Effector CD4-positive, alpha-beta T cell (primary cell): Measurements from ENCODE around the gene CAPZA2.
"Not testable (repeated sequence)": the region's sequence is repeated elsewhere in the genome, so short reads cannot be mapped to it uniquely, and the experiment has no call there.

Source experiments
- DNase-seq: peaks from one replicate; pipeline ENCODE4 v3.0.0-alpha.2; 2020

Gene CAPZA2

DNA sequence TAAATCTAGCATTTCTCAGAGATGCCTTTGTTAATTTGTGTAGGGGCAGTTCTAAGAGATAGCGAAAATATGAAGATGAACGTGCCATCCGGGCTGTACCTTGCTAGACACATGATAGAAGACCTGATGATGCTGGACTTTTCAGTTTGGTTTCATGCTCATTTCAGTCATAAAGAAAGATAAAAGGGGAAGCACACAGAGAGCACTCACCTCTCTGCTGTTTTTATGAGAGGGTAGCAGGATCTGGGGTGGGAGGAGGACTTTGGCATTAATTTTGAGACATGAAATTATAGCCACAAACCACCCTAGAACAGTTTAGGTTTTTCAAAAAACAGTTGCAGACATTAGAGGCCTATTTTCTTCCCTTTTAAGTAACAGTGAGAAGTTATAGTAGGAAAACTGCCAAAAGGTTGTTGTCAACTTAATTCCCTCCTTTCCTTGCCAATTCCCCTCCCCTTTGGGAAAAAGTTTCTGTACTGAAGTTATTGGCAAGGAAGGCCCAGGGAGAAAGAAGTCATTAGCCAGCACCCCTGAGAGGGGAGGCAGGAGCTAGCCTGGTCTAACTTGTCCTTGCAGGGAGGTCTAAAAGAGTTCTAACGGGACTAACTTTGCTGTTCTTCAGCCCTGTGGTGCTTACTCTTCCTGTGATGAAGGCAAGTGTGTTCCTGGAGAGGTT lies 93.6 kb downstream of the CAPZA2 start:
- DNase-seq: no peak

DNA sequence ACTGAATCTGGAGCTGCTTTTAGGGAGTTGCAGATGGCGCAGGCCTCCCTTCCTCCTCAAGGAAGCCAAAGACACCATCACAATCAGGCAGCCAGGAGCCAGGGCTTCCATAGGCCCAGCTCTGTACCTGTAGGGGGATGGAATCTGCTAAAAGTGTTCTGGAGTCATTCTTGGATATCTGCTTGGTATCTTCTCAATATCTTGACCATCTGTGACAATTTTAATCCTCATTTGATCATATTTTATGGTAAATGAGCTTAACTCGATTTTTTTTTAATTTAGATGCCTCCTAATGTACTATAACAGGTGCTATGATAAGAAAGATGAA lies 94.1 kb downstream of the CAPZA2 start:
- DNase-seq: no peak

DNA sequence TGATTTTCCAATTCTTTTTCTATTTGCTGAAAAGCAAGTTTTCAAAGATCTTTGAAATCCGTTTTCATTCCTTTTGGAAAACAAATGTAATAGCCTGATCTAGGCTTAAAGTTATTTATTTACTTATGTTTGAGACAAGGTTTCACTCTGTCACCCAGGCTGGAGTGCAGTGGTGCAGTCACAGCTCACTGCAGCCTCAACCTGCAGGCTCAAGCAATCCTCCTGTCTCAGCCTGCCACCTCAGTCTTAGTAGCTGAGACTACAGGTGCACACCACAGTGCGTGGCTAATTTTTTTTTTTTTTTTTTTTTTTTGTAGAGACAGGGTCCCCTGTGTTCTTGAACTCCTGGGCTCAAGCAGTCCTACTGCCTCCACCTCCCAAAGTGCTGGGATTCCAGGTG lies 95.5 kb downstream of the CAPZA2 start:
- DNase-seq: no peak

DNA sequence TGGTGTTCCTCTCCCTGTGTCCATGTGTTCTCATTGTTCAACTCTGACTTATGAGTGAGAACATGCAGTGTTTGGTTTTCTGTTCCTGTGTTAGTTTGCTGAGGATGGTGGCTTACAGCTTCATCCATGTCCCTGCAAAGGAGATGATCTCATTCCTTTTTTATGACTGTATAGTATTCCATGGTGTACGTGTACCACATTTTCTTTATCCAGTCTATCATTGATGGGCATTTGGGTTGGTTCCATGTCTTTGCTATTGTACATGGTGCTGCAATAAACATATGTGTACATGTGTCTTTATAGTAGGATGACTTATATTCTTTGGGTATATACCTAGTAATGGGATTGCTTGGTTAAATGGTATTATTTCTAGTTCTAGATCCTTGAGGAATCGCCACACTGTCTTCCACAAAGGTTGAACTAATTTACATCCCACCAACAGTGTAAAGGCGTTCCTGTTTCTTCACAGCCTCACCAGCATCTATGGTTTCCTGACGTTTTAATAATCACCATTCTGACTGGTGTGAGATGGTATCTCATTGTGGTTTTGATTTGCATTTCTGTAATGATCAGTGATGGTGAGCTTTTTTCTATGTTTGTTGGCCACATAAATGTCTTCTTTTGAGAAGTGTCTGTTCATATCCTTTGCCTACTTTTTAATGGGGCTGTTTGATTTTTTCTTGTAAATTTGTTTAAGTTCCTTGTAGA lies 99.7 kb downstream of the CAPZA2 start:
- DNase-seq: not testable (repeated sequence)

DNA sequence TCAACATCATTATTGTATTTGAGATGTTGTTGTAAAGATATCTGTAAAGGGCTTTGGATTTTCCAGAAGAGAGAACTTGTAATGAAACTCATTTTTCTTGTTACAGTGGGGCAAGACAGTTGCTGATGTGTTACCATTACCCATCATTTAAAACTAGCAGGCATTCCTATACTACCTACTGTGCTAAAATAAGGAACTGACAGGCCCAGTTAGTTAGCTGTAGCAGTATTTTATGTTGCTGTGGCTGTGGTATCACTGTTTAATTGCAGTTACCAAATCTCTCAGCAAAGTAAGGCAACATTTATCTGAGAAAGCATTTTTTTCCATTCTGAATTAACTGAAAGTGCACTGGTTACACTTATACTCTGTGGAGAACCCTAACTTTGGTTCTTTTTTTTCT lies 100.8 kb downstream of the CAPZA2 start:
- no peak for DNase-seq

DNA sequence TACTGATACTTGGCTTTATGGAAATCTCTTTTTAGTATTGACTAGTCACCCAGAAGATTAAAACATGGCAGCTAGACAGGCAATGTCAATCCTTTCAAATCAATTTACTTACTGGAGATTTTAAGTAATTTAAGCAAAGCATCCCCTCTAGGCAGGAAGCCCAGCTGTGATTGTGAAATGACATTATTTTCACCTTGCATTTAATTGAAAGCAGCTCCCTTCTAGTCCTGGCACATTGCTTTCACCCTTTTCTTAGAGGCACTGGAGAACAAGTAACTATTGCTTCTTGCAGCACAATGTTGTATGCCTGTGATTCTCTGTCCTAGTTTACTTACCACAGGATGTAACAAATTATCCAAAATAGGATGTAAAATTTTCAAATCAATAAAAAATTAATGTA lies 104.2 kb downstream of the CAPZA2 start:
- DNase-seq: no peak

DNA sequence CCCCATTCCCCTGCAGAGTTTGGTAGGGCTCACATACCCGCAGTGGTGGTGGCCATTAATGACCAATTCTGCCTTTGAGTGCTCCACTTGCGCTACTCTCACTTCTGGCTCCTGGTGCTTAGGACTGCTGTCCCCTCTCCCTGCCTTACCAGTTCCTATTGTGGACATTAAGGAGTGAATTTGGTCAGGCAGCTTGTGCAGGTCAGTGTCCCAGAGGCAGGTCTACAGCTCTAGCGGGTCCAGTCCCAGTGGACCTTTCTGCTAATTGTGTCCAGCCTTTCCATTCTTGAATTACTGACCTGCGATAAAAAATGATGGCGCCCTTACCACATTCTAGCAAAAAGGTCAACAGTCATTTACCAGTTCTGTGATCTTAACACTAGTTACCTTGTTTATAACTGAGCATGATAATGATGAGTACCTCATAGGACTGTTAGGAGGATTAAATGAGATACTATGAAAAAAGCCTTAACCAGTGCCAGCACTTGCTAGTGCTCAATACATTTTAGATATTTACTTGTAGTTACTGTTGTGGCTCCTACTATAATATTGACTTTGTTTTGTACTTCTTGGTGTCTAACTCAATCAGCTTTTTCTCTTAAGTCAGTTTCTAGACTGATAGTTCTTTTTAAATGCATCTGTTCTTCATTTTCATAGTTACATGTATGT lies 105.0 kb downstream of the CAPZA2 start:
- no peak for DNase-seq

DNA sequence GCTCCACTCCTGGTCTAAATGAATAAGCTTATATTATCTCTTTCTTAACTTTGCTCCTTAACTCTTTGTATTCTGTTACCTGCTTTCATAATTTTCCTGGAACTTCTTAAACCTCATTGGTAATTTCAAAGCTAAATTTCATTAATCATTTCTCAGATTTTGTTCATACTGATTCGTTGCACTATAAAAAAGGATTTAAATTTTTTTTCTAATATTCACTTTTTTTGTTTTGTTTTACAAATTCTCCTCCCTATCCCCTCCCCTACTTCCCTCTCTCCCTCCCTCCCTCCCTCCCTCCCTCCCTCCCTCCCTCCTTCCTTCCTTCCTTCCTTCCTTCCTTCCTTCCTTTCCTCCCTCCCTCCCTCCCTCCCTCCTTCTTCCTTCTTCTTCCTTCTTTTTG lies 105.6 kb downstream of the CAPZA2 start:
- DNase-seq: no peak

DNA sequence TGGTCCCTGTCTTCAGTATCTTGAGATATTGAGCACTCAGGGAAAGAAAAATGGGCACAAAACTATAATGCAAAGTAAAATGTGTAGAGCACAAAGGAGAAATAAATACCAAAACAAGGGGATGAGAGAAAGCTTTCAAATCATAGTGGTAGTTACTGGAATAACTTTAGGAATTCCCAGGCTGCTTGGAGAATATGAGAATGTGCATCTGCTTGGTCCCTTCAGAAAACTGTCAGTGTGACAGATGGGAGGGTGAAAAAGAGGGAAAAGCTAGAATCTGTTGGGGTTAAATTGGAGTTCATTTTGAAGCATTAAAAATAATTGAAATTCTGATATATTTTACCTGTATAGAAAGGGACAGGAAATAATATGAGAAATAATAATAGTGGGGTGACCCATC lies 106.2 kb downstream of the CAPZA2 start:
- no peak for DNase-seq

DNA sequence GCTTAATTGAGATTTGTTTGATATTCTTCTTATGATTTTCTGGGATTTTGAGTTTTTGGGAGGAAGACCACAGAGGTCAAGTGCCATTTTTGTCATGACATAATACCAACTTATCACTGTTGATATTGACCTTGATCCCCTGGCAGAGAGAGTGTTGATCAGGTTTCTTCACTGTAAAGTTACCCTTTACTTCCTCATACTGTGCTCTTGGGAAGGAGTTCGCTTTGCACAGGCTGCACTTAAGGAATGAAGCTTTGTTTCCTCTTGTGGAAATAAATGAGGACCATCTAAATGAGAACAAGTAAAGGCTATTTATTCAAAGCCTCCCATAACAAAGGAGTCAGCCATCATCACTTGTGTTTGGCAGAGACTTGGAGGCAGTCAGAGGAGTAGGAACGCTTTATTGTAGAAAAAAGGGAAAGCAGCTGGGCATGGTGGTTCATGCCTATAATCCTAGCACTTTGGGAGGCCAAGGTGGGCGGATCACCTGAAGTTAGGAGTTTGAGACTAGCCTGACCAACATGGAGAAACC lies 107.0 kb downstream of the CAPZA2 start:
- DNase-seq: no peak

DNA sequence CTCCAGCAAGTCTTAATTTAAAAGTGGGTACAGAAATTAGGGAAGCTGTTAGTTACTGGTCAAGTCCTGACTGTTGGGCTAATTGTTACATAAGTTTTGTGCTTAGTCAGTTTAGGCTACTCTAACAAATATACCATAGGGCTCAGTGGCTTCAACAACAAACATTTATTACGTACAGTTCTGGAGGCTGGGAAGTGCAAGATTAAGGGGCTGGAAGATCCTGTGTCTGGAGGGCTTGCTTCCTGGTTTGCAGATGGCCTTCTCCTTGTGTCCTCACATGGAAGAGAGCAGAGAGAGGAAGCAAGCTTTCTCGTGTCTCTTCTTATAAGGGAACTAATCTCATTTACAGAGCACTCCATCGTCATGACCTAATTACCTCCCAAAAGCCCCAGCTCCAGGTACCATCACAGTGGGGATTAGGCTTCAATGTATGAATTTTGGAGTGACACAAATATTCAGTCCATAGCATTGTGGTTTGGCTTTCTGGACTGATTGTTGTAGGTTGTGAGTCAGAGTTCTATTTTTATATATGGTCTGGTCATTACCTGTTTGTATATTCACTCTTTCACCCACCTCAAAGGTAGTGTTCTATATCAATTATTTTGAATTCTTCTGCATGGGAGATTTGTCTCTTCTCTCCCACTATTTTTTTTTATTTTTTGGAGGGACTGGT lies 108.0 kb downstream of the CAPZA2 start:
- DNase-seq: no peak

DNA sequence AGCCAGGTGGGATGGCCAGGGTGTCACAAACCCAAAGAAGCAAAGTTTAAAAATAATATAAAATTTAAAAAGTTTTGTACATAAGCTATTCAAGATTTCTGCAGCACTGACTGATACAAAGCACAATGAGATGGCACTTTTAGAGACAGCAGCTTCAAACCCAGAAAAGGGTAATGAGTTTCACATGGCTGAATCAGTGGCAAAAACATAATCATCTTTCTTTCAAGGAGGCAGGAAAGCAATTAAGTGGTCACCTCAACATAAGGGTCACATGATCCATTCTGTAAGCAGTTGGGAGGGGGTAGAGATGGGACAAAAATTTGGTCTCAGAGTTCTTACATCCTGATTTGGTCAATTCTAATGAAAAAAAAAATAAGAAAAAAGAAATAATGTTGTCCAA lies 108.8 kb downstream of the CAPZA2 start:
- DNase-seq: not testable (repeated sequence)
